CD14-positive monocyte (primary cell): Measurements from ENCODE around the gene TBC1D10A. TPM values are rescaled to one million over a fixed set of nuclear protein-coding genes. Genes with fewer than 3 reads are reported as not detected.

ENCODE experiments used
- DNase-seq, 3 donors: peaks; one replicate each; pipeline ENCODE4 v3.0.0-alpha.2; 2011 to 2022
- H2AFZ ChIP-seq: 2 replicates; pipeline ENCODE4 v1.6.0; 2012; ENCODE audit warnings: mild to moderate bottlenecking, low read depth, low read length, inconsistent platforms; ENCODE audit not compliant: insufficient read depth, poor library complexity, severe bottlenecking
- H3K27ac ChIP-seq, 2 donors: 1 replicate in 1 of 2; 2 replicates in 1 of 2; pipeline ENCODE4 v1.5.1; 2012 to 2013; ENCODE audit warnings: low read length in 2 of 2, control low read depth in 1 of 2, inconsistent platforms in 1 of 2, low read depth in 1 of 2, mild to moderate bottlenecking in 1 of 2
- H3K27me3 ChIP-seq, 2 donors: one replicate each; pipeline versions ENCODE4 v1.6.0 to v1.6.1; 2011 to 2013; ENCODE audit warnings: low read length in 2 of 2; ENCODE audit not compliant: control insufficient read depth in 2 of 2, insufficient read depth in 2 of 2
- H3K36me3 ChIP-seq, 2 donors: replicated peaks in 1 of 2; 1 replicate in 1 of 2; 2 replicates in 1 of 2; pipeline versions ENCODE4 v1.5.1 to v1.6.1; 2012 to 2013; ENCODE audit warnings: low read length in 2 of 2, control low read depth in 1 of 2, inconsistent platforms in 1 of 2, mild to moderate bottlenecking in 1 of 2; ENCODE audit not compliant: insufficient read depth in 2 of 2, control insufficient read depth in 1 of 2
- H3K4me1 ChIP-seq, 2 donors: 1 replicate in 1 of 2; 2 replicates in 1 of 2; pipeline versions ENCODE4 v1.5.1 to v1.6.1; 2012 to 2013; ENCODE audit warnings: low read length in 2 of 2, control low read depth in 1 of 2, inconsistent platforms in 1 of 2, mild to moderate bottlenecking in 1 of 2, moderate library complexity in 1 of 2; ENCODE audit not compliant: insufficient read depth in 2 of 2, control insufficient read depth in 1 of 2
- H3K4me2 ChIP-seq: replicated peaks from 2 replicates; pipeline ENCODE3; 2012; ENCODE audit warnings: low read length, moderate library complexity, mild to moderate bottlenecking; ENCODE audit not compliant: poor library complexity, severe bottlenecking; ENCODE audit errors: extremely low read depth
- H3K4me3 ChIP-seq, 3 experiments: fragments of 200-600 bp in 1 of 3; sonication (generic) in 1 of 3; replicated peaks in 1 of 3; 1 replicate in 2 of 3; 2 replicates in 1 of 3; pipeline ENCODE4 v1.5.1; 2011 to 2013; ENCODE audit warnings: low read length in 3 of 3, mild to moderate bottlenecking in 3 of 3, control low read depth in 2 of 3, low read depth in 2 of 3, inconsistent platforms in 1 of 3, moderate library complexity in 1 of 3
- H3K79me2 ChIP-seq: 2 replicates; pipeline ENCODE4 v1.6.0; 2012; ENCODE audit warnings: mild to moderate bottlenecking, control low read depth, inconsistent platforms, low read length, moderate library complexity; ENCODE audit not compliant: insufficient read depth
- H3K9ac ChIP-seq: 2 replicates; pipeline ENCODE4 v1.6.0; 2017; ENCODE audit warnings: low read length, mild to moderate bottlenecking; ENCODE audit not compliant: insufficient read depth, poor library complexity, severe bottlenecking
- H3K9me3 ChIP-seq, 2 donors: replicated peaks in 1 of 2; 1 replicate in 1 of 2; 2 replicates in 1 of 2; pipeline versions ENCODE4 v1.5.1 to v1.6.1; 2012 to 2013; ENCODE audit warnings: low read length in 2 of 2, control low read depth in 1 of 2; ENCODE audit not compliant: control insufficient read depth in 1 of 2, insufficient read depth in 1 of 2
- H4K20me1 ChIP-seq: 2 replicates; pipeline ENCODE4 v1.6.0; 2012; ENCODE audit warnings: mild to moderate bottlenecking, low read length, control low read depth, moderate library complexity; ENCODE audit not compliant: insufficient read depth
- H3K27ac Mint-ChIP-seq, 7 donors: one replicate each; pipeline ENCODE4 v1.8.0; 2020; ENCODE audit warnings: mild to moderate bottlenecking in 7 of 7, mixed read lengths in 7 of 7, moderate library complexity in 6 of 7, inconsistent platforms in 2 of 7
- H3K27me3 Mint-ChIP-seq, 3 donors: one replicate each; pipeline ENCODE4 v1.8.0; 2021 to 2022; ENCODE audit warnings: low read depth in 3 of 3, mild to moderate bottlenecking in 3 of 3, mixed read lengths in 3 of 3, moderate library complexity in 3 of 3, inconsistent platforms in 1 of 3
- H3K36me3 Mint-ChIP-seq, 2 donors: one replicate each; pipeline ENCODE4 v1.8.0; 2020; ENCODE audit warnings: mixed read lengths in 2 of 2, inconsistent platforms in 1 of 2, mild to moderate bottlenecking in 1 of 2
- H3K4me1 Mint-ChIP-seq: one replicate; pipeline ENCODE4 v1.8.0; 2020; ENCODE audit warnings: mild to moderate bottlenecking, mixed read lengths
- H3K4me3 Mint-ChIP-seq, 2 donors: one replicate each; pipeline ENCODE4 v1.8.0; 2020; ENCODE audit warnings: mild to moderate bottlenecking in 2 of 2, mixed read lengths in 2 of 2, moderate library complexity in 1 of 2
- H3K9me3 Mint-ChIP-seq, 7 donors: one replicate each; pipeline ENCODE4 v1.8.0; 2020 to 2022; ENCODE audit warnings: mixed read lengths in 7 of 7, mild to moderate bottlenecking in 6 of 7, moderate library complexity in 6 of 7, inconsistent platforms in 2 of 7
- CTCF ChIP-seq: fragments of 200-600 bp; IDR thresholded peaks from one replicate; pipeline ENCODE4 v1.8.0; 2022; ENCODE audit warnings: antibody characterized with exemption, mild to moderate bottlenecking
- WGBS: methylation state at CpG from one replicate; pipeline ENCODE4 v1.1.5; 2013; ENCODE audit warnings: missing lambda C conversion rate; ENCODE audit not compliant: insufficient coverage; 5-methylcytosine and 5-hydroxymethylcytosine counted together
- intact Hi-C, 2 donors: fragments of 100-400 bp; cut with micrococcal nuclease; formaldehyde crosslinking; loops; one replicate each; pipeline versions ENCODE4 v1.15.0 to v1.15.1; 2023
- polyA plus RNA-seq, 3 donors: library from polyadenylated mRNA; depleted of rRNA in 1 of 3; unstranded in 2 of 3; stranded (reverse) in 1 of 3; fragments of 300-500 nt in 2 of 3; fragments of >200 nt in 1 of 3; fragmentation: Illumina TruSeq in 2 of 3; gene quantifications; 1 replicate in 2 of 3; 2 replicates in 1 of 3; pipeline ENCODE4 v1.2.3, GENCODE V29; 2012 to 2021

TBC1D10A gene
- polyA plus RNA-seq, 3 donors = 13.4 to 38.3 (median 21.8) TPM

- peaks cover 16 to 17% of the 10 kb centered on the region in 2 donors for H3K4me1 ChIP-seq
- H3K4me3 ChIP-seq = peak overlapping the region in 1 of 3 experiments; percentile 55
- Mint-ChIP-seq H3K36me3 (peaks cover 7 to 10% of the 10 kb centered on the region in 2 donors), H3K4me1 (peaks cover 13% of the 10 kb centered on the region), H3K27ac (peak overlapping the region in 6 of 7 donors; percentile 82 to 92 (median 86)), H3K27me3 (no peaks in the 10 kb centered on the region), H3K9me3 (no peaks in the 10 kb centered on the region), H3K4me3 (peak overlapping the region in 1 of 2 donors; percentile 47)
- TF ChIP-seq CTCF = no peak
- DNase-seq = no peak
- peak overlapping the region; percentile 58 for H3K4me2 ChIP-seq
- peak overlapping the region; percentile 63 to 80 for H3K27ac ChIP-seq
- 93% methylated on average over 26 of the region's 33 CpGs for WGBS
- peak overlapping the region; percentile 81 for H2AFZ ChIP-seq
- no peaks in the 10 kb centered on the region for H3K36me3 ChIP-seq
- H4K20me1 ChIP-seq = no peaks in the 10 kb centered on the region
- H3K27me3 ChIP-seq = no peaks in the 10 kb centered on the region
- peak overlapping the region; percentile 25 for H3K9ac ChIP-seq
- H3K79me2 ChIP-seq = no peaks in the 10 kb centered on the region
- no peaks in the 10 kb centered on the region for H3K9me3 ChIP-seq
- intact Hi-C loops = no loop called here
These were observed 46.9 kb upstream of the TBC1D10A start for GRCh38 chr22:30373331-30374325.

GRCh38 chr22:30372915-30373314, 46.2 kb upstream of the TBC1D10A start:
- no peaks in the 10 kb centered on the region for H3K79me2 ChIP-seq
- H3K27ac ChIP-seq = peak overlapping the region; percentile 63 to 80
- no peak for TF ChIP-seq CTCF
- Mint-ChIP-seq H3K4me3 (peak overlapping the region in 1 of 2 donors; percentile 55), H3K9me3 (no peaks in the 10 kb centered on the region), H3K36me3 (peaks cover 4 to 8% of the 10 kb centered on the region in 2 donors), H3K4me1 (peaks cover 13% of the 10 kb centered on the region), H3K27me3 (peaks cover 0 to 2% (median 0%) of the 10 kb centered on the region in 3 donors), H3K27ac (peak overlapping the region; percentile 82 to 92 (median 86))
- H3K36me3 ChIP-seq = no peaks in the 10 kb centered on the region
- intact Hi-C loops = no loop called here
- H3K4me3 ChIP-seq = peak overlapping the region in 1 of 3 experiments; percentile 55
- no peaks in the 10 kb centered on the region for H3K27me3 ChIP-seq
- peaks cover 16 to 17% of the 10 kb centered on the region in 2 donors for H3K4me1 ChIP-seq
- WGBS = 45% methylated on average over 5 of the region's 8 CpGs
- H4K20me1 ChIP-seq = no peaks in the 10 kb centered on the region
- no peaks in the 10 kb centered on the region for H3K9me3 ChIP-seq
- peak overlapping the region; percentile 25 for H3K9ac ChIP-seq
- peak overlapping the region; percentile 58 for H3K4me2 ChIP-seq
- H2AFZ ChIP-seq = peak overlapping the region; percentile 81
- peak; percentile 73 to 85 (median 77) for DNase-seq
